MM.1S (cell line): ENCODE results near the gene ARF6.
A peak's percentile ranks its signal among the peaks of the same experiment; 100 is the strongest.

Experiments used
- DNase-seq: peaks from one replicate; pipeline ENCODE4 v3.0.0-alpha.2; 2015
- H2AFZ ChIP-seq: fragments of 300-600 bp; sonication (generic); 2 replicates; pipeline ENCODE4 v1.6.0; 2016; ENCODE audit warnings: antibody characterized with exemption, low read length
- H3F3A ChIP-seq: fragments of 300-600 bp; sonication (generic); 2 replicates; pipeline ENCODE4 v1.6.1; 2016; ENCODE audit warnings: mild to moderate bottlenecking, antibody characterized with exemption, low read length, moderate library complexity, mixed read lengths; ENCODE audit not compliant: insufficient read depth
- H3K27ac ChIP-seq: fragments of 300-600 bp; sonication (generic); 2 replicates; pipeline ENCODE4 v1.5.1; 2016; ENCODE audit warnings: mild to moderate bottlenecking, low read length
- H3K27me3 ChIP-seq: fragments of 300-600 bp; sonication (generic); replicated peaks from 2 replicates; pipeline ENCODE4 v1.6.0; 2016; ENCODE audit warnings: low read length; ENCODE audit not compliant: insufficient read depth
- H3K36me3 ChIP-seq: fragments of 300-600 bp; sonication (generic); replicated peaks from 2 replicates; pipeline ENCODE4 v1.6.1; 2016; ENCODE audit warnings: mild to moderate bottlenecking, low read length, mixed read lengths; ENCODE audit not compliant: insufficient read depth
- H3K4me1 ChIP-seq: fragments of 300-600 bp; sonication (generic); 2 replicates; pipeline ENCODE4 v1.6.1; 2016; ENCODE audit warnings: low read length, mixed read lengths
- H3K4me2 ChIP-seq: fragments of 300-600 bp; sonication (generic); 2 replicates; pipeline ENCODE4 v1.6.0; 2016; ENCODE audit warnings: low read depth, low read length
- H3K4me3 ChIP-seq: fragments of 300-600 bp; sonication (generic); 2 replicates; pipeline ENCODE4 v1.5.1; 2016; ENCODE audit warnings: low read length, mixed read lengths
- H3K79me2 ChIP-seq: fragments of 300-600 bp; sonication (generic); 2 replicates; pipeline ENCODE4 v1.6.1; 2016; ENCODE audit warnings: mixed run types, low read length, mixed read lengths
- H3K9ac ChIP-seq: fragments of 300-600 bp; sonication (generic); 2 replicates; pipeline ENCODE4 v1.6.1; 2016; ENCODE audit warnings: low read length, mixed read lengths
- H3K9me2 ChIP-seq: fragments of 300-600 bp; sonication (generic); replicated peaks from 2 replicates; pipeline ENCODE4 v1.6.1; 2016; ENCODE audit warnings: mild to moderate bottlenecking, low read length, mixed read lengths; ENCODE audit not compliant: insufficient read depth
- H3K9me3 ChIP-seq: fragments of 300-600 bp; sonication (generic); replicated peaks from 2 replicates; pipeline ENCODE4 v1.6.1; 2016; ENCODE audit warnings: mild to moderate bottlenecking, low read length, mixed read lengths; ENCODE audit not compliant: insufficient read depth
- H4K20me1 ChIP-seq: fragments of 300-600 bp; sonication (generic); 2 replicates; pipeline ENCODE4 v1.6.1; 2016; ENCODE audit warnings: mild to moderate bottlenecking, low read length, moderate library complexity, mixed read lengths; ENCODE audit not compliant: insufficient read depth
- EZH2 ChIP-seq: fragments of 300-600 bp; sonication (generic); optimal IDR thresholded peaks from 2 replicates; pipeline ENCODE3; 2017; ENCODE audit warnings: low read depth, mild to moderate bottlenecking, antibody characterized with exemption, low read length, mixed read lengths
- EZH2phosphoT487 ChIP-seq: fragments of 300-600 bp; sonication (generic); IDR thresholded peaks from 2 replicates; pipeline ENCODE4 v1.6.1; 2018; ENCODE audit warnings: antibody characterized with exemption, low read length
- TF ChIP-seq, protein P1 (sequence below): fragments of 300-600 bp; sonication (generic); IDR thresholded peaks from 2 replicates; pipeline ENCODE4 v1.5.1; 2016; ENCODE audit warnings: antibody characterized with exemption, low read length, mixed read lengths

ARF6 gene

DNA sequence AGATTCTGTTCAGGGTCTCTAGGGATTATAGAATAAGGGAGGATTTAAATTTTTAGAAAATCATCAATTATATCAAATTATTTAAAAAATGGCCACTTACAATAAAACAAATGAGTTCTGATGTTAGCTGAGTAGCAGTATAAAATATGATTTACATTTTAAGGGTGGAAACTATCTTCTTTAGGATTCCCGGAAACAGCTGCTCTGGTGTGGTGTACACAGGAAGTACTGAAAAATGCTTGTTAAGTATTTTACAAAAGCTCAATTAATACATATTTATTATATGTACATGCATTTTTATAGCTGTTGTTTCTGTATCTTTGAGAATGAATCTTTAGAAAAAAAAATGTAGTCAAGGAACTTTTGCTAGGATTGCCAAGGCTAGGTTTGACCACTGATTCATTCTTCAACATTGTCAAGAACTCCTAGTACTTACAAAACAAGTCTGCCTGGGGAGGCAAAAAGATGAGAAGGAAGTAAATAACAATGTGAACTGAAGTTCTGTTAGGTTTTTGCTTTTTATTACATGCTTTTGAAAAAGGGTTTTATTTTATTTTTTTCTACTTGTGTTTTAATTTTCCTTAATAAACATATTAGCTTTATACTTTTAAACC lies 48.0 kb downstream of the ARF6 start:
- Histone ChIP-seq H3K27me3 (no peaks in the 10 kb centered on the region), H3K4me3 (no peak overlapping the region), H3K9ac (no peak overlapping the region), H4K20me1 (no peaks in the 10 kb centered on the region), H3K4me2 (peak overlapping the region; percentile 12; the same call in 1 of the 2 replicates), H3K4me1 (0 out of 2 replicates have a peak, but pooled peaks cover 13% of the 10 kb centered on the region), H3F3A (no peaks in the 10 kb centered on the region), H3K36me3 (no peaks in the 10 kb centered on the region), H3K9me2 (no peaks in the 10 kb centered on the region), H2AFZ (no peak overlapping the region), H3K27ac (no peak overlapping the region), H3K9me3 (no peaks in the 10 kb centered on the region), H3K79me2 (no peaks in the 10 kb centered on the region)
- DNase-seq: peak; percentile 27
- TF ChIP-seq EZH2phosphoT487 (no peak), EZH2 (no peak)
- TF ChIP-seq, protein P1, sequence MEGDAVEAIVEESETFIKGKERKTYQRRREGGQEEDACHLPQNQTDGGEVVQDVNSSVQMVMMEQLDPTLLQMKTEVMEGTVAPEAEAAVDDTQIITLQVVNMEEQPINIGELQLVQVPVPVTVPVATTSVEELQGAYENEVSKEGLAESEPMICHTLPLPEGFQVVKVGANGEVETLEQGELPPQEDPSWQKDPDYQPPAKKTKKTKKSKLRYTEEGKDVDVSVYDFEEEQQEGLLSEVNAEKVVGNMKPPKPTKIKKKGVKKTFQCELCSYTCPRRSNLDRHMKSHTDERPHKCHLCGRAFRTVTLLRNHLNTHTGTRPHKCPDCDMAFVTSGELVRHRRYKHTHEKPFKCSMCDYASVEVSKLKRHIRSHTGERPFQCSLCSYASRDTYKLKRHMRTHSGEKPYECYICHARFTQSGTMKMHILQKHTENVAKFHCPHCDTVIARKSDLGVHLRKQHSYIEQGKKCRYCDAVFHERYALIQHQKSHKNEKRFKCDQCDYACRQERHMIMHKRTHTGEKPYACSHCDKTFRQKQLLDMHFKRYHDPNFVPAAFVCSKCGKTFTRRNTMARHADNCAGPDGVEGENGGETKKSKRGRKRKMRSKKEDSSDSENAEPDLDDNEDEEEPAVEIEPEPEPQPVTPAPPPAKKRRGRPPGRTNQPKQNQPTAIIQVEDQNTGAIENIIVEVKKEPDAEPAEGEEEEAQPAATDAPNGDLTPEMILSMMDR: no peak

DNA sequence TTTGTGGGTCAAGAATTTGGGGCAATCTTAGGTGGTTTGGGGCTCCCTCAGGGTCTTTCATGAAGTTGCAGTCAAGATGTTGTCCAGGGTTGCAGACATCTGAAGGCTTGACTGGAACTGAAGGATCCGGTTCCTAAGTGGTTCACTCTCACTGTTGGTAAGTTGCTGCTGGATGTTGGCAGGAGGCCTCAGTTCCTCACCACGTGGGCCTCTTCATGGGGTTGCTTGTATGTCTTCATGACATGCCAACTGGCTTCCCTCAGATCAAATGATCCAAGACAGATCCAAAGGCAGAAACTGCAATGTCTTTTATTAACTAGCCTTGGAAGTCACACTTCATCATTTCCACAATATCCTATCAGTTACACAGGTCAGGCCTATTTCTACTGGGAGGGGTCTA lies 49.2 kb downstream of the ARF6 start:
- no peak for DNase-seq
- no peaks in the 10 kb centered on the region for H3K9me3 ChIP-seq
- no peaks in the 10 kb centered on the region for H3K36me3 ChIP-seq
- H2AFZ ChIP-seq: no peak overlapping the region
- no peaks in the 10 kb centered on the region for H3K27me3 ChIP-seq
- H3K9me2 ChIP-seq: no peaks in the 10 kb centered on the region
- no peak for TF ChIP-seq EZH2
- TF ChIP-seq, protein P1: no peak
- no peak for TF ChIP-seq EZH2phosphoT487
- no peaks in the 10 kb centered on the region for H3F3A ChIP-seq
- no peak overlapping the region for H3K9ac ChIP-seq
- no peak overlapping the region for H3K27ac ChIP-seq
- H3K4me2 ChIP-seq: no peak overlapping the region
- H4K20me1 ChIP-seq: no peaks in the 10 kb centered on the region
- 0 out of 2 replicates have a peak, but pooled peaks cover 13% of the 10 kb centered on the region for H3K4me1 ChIP-seq
- H3K79me2 ChIP-seq: no peaks in the 10 kb centered on the region
- H3K4me3 ChIP-seq: no peak overlapping the region

DNA sequence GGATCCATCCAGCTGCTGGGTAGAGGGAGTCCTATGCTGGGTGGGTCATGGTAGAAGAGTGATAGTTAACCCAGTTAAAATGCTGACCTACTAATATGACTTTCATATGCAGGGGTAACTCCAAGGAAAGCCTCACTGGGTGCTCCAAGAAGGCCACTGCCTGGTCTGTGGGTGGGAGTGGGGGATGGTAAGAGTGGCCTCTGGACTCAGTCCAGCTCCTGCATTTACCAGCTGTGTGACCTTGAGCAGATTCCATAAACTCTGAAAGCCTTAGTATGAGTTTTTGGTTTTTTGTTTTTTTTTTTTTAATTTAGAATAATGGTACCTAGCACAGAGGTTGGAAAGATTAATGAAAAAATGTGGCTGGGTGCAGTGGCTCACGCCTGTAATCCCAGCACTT lies 51.6 kb downstream of the ARF6 start:
- Histone ChIP-seq H2AFZ (no peak overlapping the region), H3K79me2 (no peaks in the 10 kb centered on the region), H3K27me3 (no peaks in the 10 kb centered on the region), H3F3A (no peaks in the 10 kb centered on the region), H3K4me2 (no peak overlapping the region), H4K20me1 (no peaks in the 10 kb centered on the region), H3K9me2 (no peaks in the 10 kb centered on the region), H3K27ac (no peak overlapping the region), H3K36me3 (no peaks in the 10 kb centered on the region), H3K9ac (no peak overlapping the region), H3K9me3 (no peaks in the 10 kb centered on the region), H3K4me3 (no peak overlapping the region), H3K4me1 (0 out of 2 replicates have a peak, but pooled peaks cover 13% of the 10 kb centered on the region)
- TF ChIP-seq EZH2phosphoT487 (no peak), EZH2 (no peak)
- TF ChIP-seq, protein P1: no peak
- no peak for DNase-seq
